WTC11 (cell line): Measurements from ENCODE around the gene FANK1.

Experiments
- ATF1 ChIP-seq: sonication (generic); formaldehyde crosslinking; IDR thresholded peaks from 2 replicates; pipeline ENCODE4 v1.8.1; 2023; ENCODE audit warnings: mild to moderate bottlenecking, moderate library complexity, missing genetic modification reagents
- CREB1 ChIP-seq: sonication (generic); formaldehyde crosslinking; IDR thresholded peaks from 2 replicates; pipeline ENCODE4 v1.8.0; 2023; ENCODE audit warnings: mild to moderate bottlenecking, missing genetic modification reagents
- CTCF ChIP-seq: fragments of 200-600 bp; IDR thresholded peaks from 2 replicates; pipeline ENCODE4 v1.8.0; 2022; ENCODE audit warnings: antibody characterized with exemption
- ETV6 ChIP-seq: sonication (generic); formaldehyde crosslinking; IDR thresholded peaks from 2 replicates; pipeline ENCODE4 v1.8.1; 2022; ENCODE audit warnings: mild to moderate bottlenecking, missing genetic modification reagents
- IRF2 ChIP-seq: sonication (generic); formaldehyde crosslinking; IDR thresholded peaks from 2 replicates; pipeline ENCODE4 v1.8.0; 2022; ENCODE audit warnings: low read depth, missing genetic modification reagents, borderline replicate concordance
- MXD4 ChIP-seq: fragments of 250-450 bp; sonication (Bioruptor Pico); IDR thresholded peaks from 2 replicates; pipeline ENCODE4 v1.8.0; 2021; ENCODE audit warnings: mild to moderate bottlenecking, moderate library complexity, borderline replicate concordance
- MYBL2 ChIP-seq: sonication (generic); formaldehyde crosslinking; IDR thresholded peaks from 2 replicates; pipeline ENCODE4 v1.8.1; 2023; ENCODE audit warnings: mild to moderate bottlenecking, moderate library complexity, missing genetic modification reagents
- NFE2L1 ChIP-seq: sonication (generic); formaldehyde crosslinking; IDR thresholded peaks from 2 replicates; pipeline ENCODE4 v1.8.1; 2023; ENCODE audit warnings: missing genetic modification reagents
- NR2C2 ChIP-seq: sonication (generic); formaldehyde crosslinking; IDR thresholded peaks from 2 replicates; pipeline ENCODE4 v1.8.0; 2022; ENCODE audit warnings: mild to moderate bottlenecking, missing genetic modification reagents
- PREB ChIP-seq: sonication (generic); formaldehyde crosslinking; IDR thresholded peaks from 2 replicates; pipeline ENCODE4 v1.8.1; 2022; ENCODE audit warnings: mild to moderate bottlenecking, missing genetic modification reagents, moderate library complexity, borderline replicate concordance
- SP1 ChIP-seq: sonication (generic); formaldehyde crosslinking; conservative IDR thresholded peaks from 2 replicates; pipeline ENCODE4 v1.8.1; 2022; ENCODE audit warnings: missing genetic modification reagents
- TEAD1 ChIP-seq: sonication (generic); formaldehyde crosslinking; IDR thresholded peaks from 2 replicates; pipeline ENCODE4 v1.8.0; 2022; ENCODE audit warnings: mild to moderate bottlenecking, missing genetic modification reagents
- ZNF138 ChIP-seq: sonication (generic); formaldehyde crosslinking; conservative IDR thresholded peaks from 2 replicates; pipeline ENCODE4 v1.8.1; 2022; ENCODE audit warnings: mild to moderate bottlenecking, moderate library complexity, missing genetic modification reagents

GRCh38 chr10:125848371-125848770 is 48.0 kb upstream of the FANK1 start:
- TF ChIP-seq CTCF: no peak
- no peak for TF ChIP-seq ZNF138 (CRISPR knock-in tag)
- TF ChIP-seq MXD4 (CRISPR knock-in tag): no peak
- no peak for TF ChIP-seq CREB1 (CRISPR knock-in tag)
- TF ChIP-seq TEAD1 (CRISPR knock-in tag): no peak
- TF ChIP-seq NFE2L1 (CRISPR knock-in tag): no peak
- no peak for TF ChIP-seq IRF2 (CRISPR knock-in tag)
- TF ChIP-seq ETV6 (CRISPR knock-in tag): no peak
- no peak for TF ChIP-seq MYBL2 (CRISPR knock-in tag)
- no peak for TF ChIP-seq PREB (CRISPR knock-in tag)
- no peak for TF ChIP-seq ATF1 (CRISPR knock-in tag)
- TF ChIP-seq NR2C2 (CRISPR knock-in tag): no peak
- no peak for TF ChIP-seq SP1 (CRISPR knock-in tag)
